ENCODE results near the gene PHF5A.
"Not testable (repeated sequence)": the region's sequence is repeated elsewhere in the genome, so short reads cannot be mapped to it uniquely, and the experiment has no call there.

The PHF5A gene

GRCh38 chr22:41446639-41447434 lies 21.7 kb downstream of the PHF5A start, which contains the start of gene TOB2:
Gene TOB2, minus strand, starts transcription at chr22:41446801. Its CDS starts 9,456 bp downstream, at chr22:41437345.
- peak; percentile 93 for DNase-seq

GRCh38 chr22:41446057-41446501 lies 22.4 kb downstream of the PHF5A start:
- DNase-seq, result no peak

- peak; percentile 37 for DNase-seq
These were observed 23.1 kb downstream of the PHF5A start for GRCh38 chr22:41445129-41446056.

- peak; percentile 75 for DNase-seq
These were observed 23.9 kb downstream of the PHF5A start for GRCh38 chr22:41444360-41445128.

GRCh38 chr22:41442240-41442792 lies 26.2 kb downstream of the PHF5A start:
- DNase-seq, result no peak

- not testable (repeated sequence) for DNase-seq
These were observed 28.0 kb downstream of the PHF5A start for GRCh38 chr22:41440511-41440910.

- no peak for DNase-seq
These were observed 31.3 kb downstream of the PHF5A start for GRCh38 chr22:41437198-41437597.

- DNase-seq, result no peak
These were observed 32.0 kb downstream of the PHF5A start for GRCh38 chr22:41436322-41437113.

GRCh38 chr22:41435560-41435959 lies 32.9 kb downstream of the PHF5A start:
- no peak for DNase-seq

- not testable (repeated sequence) for DNase-seq
These were observed 34.0 kb downstream of the PHF5A start for GRCh38 chr22:41434361-41435003.

GRCh38 chr22:41433480-41433879 lies 35.0 kb downstream of the PHF5A start:
- not testable (repeated sequence) for DNase-seq

- DNase-seq, result no peak
These were observed 36.8 kb downstream of the PHF5A start for GRCh38 chr22:41431656-41432055.

GRCh38 chr22:41429951-41430332 lies 38.5 kb downstream of the PHF5A start:
- DNase-seq, result no peak

- no peak for DNase-seq
These were observed 39.1 kb downstream of the PHF5A start for GRCh38 chr22:41429232-41429950.

- DNase-seq, result peak; percentile 56
These were observed 42.7 kb downstream of the PHF5A start for GRCh38 chr22:41425660-41426365.

GRCh38 chr22:41418717-41419116 lies 49.8 kb downstream of the PHF5A start:
- no peak for DNase-seq

- no peak for DNase-seq
These were observed 50.7 kb downstream of the PHF5A start for GRCh38 chr22:41417622-41418390.

- no peak for DNase-seq
These were observed 52.9 kb downstream of the PHF5A start for GRCh38 chr22:41415554-41415953.
